Uterus (tissue), 2 donors: Measurements from ENCODE around the gene SLC16A3.

Experiments
- POLR2A ChIP-seq, 2 donors: fragments of 450-650 bp; IDR thresholded peaks; one replicate each; pipeline ENCODE4 v1.6.1; 2016; ENCODE audit warnings: antibody characterized with exemption in 2 of 2, mild to moderate bottlenecking in 1 of 2, moderate library complexity in 1 of 2
- TF ChIP-seq, protein P1 (sequence below), 4 experiments: fragments of 200-600 bp in 2 of 4; fragments of 450-650 bp in 2 of 4; sonication (generic) in 2 of 4; IDR thresholded peaks; one replicate each; pipeline ENCODE4 v1.5.1; 2016 to 2019; ENCODE audit warnings: antibody characterized with exemption in 4 of 4, mild to moderate bottlenecking in 2 of 4, moderate library complexity in 1 of 4

- no peak for TF ChIP-seq POLR2A (IDR thresholded peaks at IDR 0.05)
- TF ChIP-seq, protein P1, sequence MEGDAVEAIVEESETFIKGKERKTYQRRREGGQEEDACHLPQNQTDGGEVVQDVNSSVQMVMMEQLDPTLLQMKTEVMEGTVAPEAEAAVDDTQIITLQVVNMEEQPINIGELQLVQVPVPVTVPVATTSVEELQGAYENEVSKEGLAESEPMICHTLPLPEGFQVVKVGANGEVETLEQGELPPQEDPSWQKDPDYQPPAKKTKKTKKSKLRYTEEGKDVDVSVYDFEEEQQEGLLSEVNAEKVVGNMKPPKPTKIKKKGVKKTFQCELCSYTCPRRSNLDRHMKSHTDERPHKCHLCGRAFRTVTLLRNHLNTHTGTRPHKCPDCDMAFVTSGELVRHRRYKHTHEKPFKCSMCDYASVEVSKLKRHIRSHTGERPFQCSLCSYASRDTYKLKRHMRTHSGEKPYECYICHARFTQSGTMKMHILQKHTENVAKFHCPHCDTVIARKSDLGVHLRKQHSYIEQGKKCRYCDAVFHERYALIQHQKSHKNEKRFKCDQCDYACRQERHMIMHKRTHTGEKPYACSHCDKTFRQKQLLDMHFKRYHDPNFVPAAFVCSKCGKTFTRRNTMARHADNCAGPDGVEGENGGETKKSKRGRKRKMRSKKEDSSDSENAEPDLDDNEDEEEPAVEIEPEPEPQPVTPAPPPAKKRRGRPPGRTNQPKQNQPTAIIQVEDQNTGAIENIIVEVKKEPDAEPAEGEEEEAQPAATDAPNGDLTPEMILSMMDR (IDR thresholded peaks at IDR 0.05): no peak
Observed at GRCh38 chr17:82242698-82242976, 13.8 kb downstream of the SLC16A3 start.
